MCF 10A (cell line): ENCODE results near the gene DIP2C. TPM values are rescaled to one million over a fixed set of nuclear protein-coding genes. Genes with fewer than 3 reads are reported as not detected.

Source experiments
- BruUV-seq: library from RNA; stranded (reverse); fragments of 400-500 nt; replicated peaks from 2 replicates; lab custom pipeline; 2021; lab: Mats Ljungman, UMichigan
- CTCF ChIA-PET: fragments of 300-600 bp; sonication (Branson Sonifier 250); formaldehyde crosslinking; extraction: SDS; loops from one replicate; lab custom pipeline; 2021; ENCODE audit warnings: antibody characterized with exemption, inconsistent platforms; lab: Yijun Ruan, JAX
- POLR2A ChIA-PET: fragments of 300-600, 350-650 bp; sonication (Branson Sonifier 250); formaldehyde crosslinking; extraction: SDS; loops from one replicate; lab custom pipeline; 2020; ENCODE audit warnings: antibody characterized with exemption, inconsistent platforms; lab: Yijun Ruan, JAX
- DNase-seq: peaks from one replicate; pipeline ENCODE4 v3.0.0-alpha.2; 2018; ENCODE audit not compliant: unreplicated experiment
- H3K27ac Mint-ChIP-seq: one replicate; pipeline ENCODE4 v1.8.0; 2022; ENCODE audit warnings: mild to moderate bottlenecking, low read depth, mixed read lengths; ENCODE audit not compliant: unreplicated experiment
- H3K27me3 Mint-ChIP-seq: one replicate; pipeline ENCODE4 v1.8.0; 2022; ENCODE audit warnings: mixed read lengths; ENCODE audit not compliant: insufficient read depth, unreplicated experiment
- H3K36me3 Mint-ChIP-seq: one replicate; pipeline ENCODE4 v1.8.0; 2022; ENCODE audit warnings: mild to moderate bottlenecking, moderate library complexity, mixed read lengths; ENCODE audit not compliant: insufficient read depth, unreplicated experiment
- H3K4me1 Mint-ChIP-seq: one replicate; pipeline ENCODE4 v1.8.0; 2022; ENCODE audit warnings: mixed read lengths; ENCODE audit not compliant: insufficient read depth, unreplicated experiment
- H3K4me3 Mint-ChIP-seq: one replicate; pipeline ENCODE4 v1.8.0; 2022; ENCODE audit warnings: mild to moderate bottlenecking, moderate library complexity, mixed read lengths; ENCODE audit not compliant: unreplicated experiment
- H3K9me3 Mint-ChIP-seq: one replicate; pipeline ENCODE4 v1.8.0; 2022; ENCODE audit warnings: mixed read lengths; ENCODE audit not compliant: unreplicated experiment
- CTCF ChIP-seq: fragments of 200-600 bp; IDR thresholded peaks from one replicate; pipeline ENCODE4 v1.8.0; 2022; ENCODE audit warnings: antibody characterized with exemption, mild to moderate bottlenecking; ENCODE audit not compliant: unreplicated experiment
- intact Hi-C: fragments of 100-400 bp; cut with micrococcal nuclease; formaldehyde crosslinking; loops from 2 replicates; pipeline ENCODE4 v1.14.1; 2022
- total RNA-seq: library from RNA; stranded (reverse); gene quantifications from 2 replicates; pipeline ENCODE4 v1.2.3, GENCODE V29; 2022

DIP2C gene
- total RNA-seq, 1 experiment from 2014 or later: 0.37 TPM

GRCh38 chr10:606762-607544 lies 82.5 kb downstream of the DIP2C start:
- DNase-seq: no peak
- Mint-ChIP-seq H3K27ac (no peak overlapping the region), H3K4me1 (no peaks in the 10 kb centered on the region), H3K36me3 (no peaks in the 10 kb centered on the region), H3K9me3 (no peaks in the 10 kb centered on the region), H3K27me3 (peaks cover 26% of the 10 kb centered on the region), H3K4me3 (no peak overlapping the region)
- intact Hi-C loops: no loop called here
- TF ChIP-seq CTCF: no peak
- CTCF ChIA-PET: no interaction called here
- no TSS peak for BruUV-seq
- POLR2A ChIA-PET: no interaction called here

DNA sequence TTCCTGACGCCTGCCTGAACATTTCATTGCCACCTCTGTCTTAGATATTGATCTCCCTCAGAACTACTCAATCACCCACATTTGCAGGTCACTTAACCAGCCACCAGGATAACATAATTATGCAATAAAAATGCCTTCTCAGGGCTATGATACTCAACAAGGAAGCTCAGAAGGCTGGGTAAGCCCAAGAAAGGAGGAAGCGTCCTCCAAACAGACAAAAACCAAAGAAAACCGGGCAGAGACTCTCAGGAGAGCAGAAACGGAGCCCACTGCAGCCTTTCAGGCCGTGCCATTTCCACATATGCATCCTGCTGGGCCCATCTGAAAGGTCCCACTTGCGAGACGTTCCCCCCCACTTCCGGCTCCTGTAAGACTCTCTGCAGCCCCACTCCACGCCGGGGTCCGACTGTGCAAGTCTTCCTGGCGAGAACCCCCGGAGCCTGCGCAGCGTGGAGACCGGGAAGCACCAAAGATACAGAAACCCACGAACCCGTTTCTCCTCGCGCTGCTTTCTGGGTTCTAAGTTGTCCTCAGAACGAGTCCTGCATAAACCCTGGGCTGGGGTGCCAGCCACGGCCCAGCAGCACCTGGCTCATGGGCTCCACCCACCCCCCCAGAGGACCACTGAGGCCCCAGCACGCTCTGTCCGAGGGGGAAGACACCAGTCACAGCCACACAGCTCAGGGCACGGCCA lies 83.7 kb downstream of the DIP2C start:
- H3K27ac Mint-ChIP-seq: no peak overlapping the region
- BruUV-seq: no TSS peak
- no peak for DNase-seq
- no peaks in the 10 kb centered on the region for H3K9me3 Mint-ChIP-seq
- CTCF ChIA-PET: no interaction called here
- no peaks in the 10 kb centered on the region for H3K36me3 Mint-ChIP-seq
- H3K27me3 Mint-ChIP-seq: peaks cover 26% of the 10 kb centered on the region
- intact Hi-C loops: no loop called here
- TF ChIP-seq CTCF: no peak
- no peak overlapping the region for H3K4me3 Mint-ChIP-seq
- no peaks in the 10 kb centered on the region for H3K4me1 Mint-ChIP-seq
- POLR2A ChIA-PET: no interaction called here

DNA sequence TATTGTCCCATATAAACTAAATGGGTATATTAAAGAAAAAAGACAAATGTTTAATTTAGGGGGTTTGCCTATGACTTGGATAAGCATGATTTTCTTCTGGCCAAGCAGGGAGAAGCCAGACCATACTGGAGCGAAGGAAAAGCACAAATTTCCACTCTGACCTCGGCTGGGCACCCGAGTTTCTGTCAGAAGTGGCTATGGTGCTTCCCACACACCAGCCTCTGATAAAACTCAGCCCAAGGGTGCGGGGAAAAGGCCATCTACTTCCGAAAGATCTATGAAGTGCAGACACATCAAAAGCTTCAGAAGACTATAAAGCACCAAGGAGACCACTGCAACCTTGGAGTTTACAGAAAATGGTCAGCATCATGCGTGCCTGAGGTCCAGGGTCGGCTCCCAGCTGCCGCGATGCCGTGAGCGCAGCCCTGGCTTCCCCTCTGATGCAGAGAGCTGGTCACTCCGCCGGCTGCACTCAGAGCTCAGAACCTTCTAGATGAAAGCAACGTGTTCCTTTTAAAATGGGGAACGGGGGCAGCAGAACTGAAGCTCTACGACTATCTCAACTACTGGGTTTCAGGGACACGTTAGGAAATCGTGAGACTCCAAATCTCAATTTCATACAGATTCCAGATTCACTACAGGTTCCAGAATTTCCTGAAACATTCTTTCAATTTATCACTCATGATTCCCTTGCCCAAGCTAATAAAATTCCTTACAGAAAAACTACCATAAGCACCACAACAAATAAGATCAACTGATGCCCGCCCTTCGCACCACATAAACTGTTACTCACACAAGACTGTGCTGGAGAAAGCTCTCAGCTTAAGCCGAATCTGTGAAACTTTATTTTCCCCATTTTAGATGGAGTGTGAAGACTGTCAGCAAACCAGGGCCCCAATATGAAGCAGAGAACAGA lies 84.5 kb downstream of the DIP2C start:
- no peaks in the 10 kb centered on the region for H3K36me3 Mint-ChIP-seq
- POLR2A ChIA-PET: interaction anchor here (1.1 kb wide), 1 partner anchor 12 kb away, joined by 3 read pairs; no protein-coding TSS in a partner anchor

More for the DNA sequence above, 84.5 kb downstream of the DIP2C start:
- CTCF ChIA-PET: no interaction called here
- no peak for TF ChIP-seq CTCF
- no peak for DNase-seq
- intact Hi-C loops: no loop called here
- Mint-ChIP-seq H3K27me3 (peaks cover 30% of the 10 kb centered on the region), H3K4me1 (no peaks in the 10 kb centered on the region), H3K9me3 (no peaks in the 10 kb centered on the region), H3K4me3 (no peak overlapping the region), H3K27ac (no peak overlapping the region)
- no TSS peak for BruUV-seq
